HG03097 (cell line): ENCODE measurements around the gene ZBTB17.
"Not testable (repeated sequence)": the region's sequence is repeated elsewhere in the genome, so short reads cannot be mapped to it uniquely, and the experiment has no call there.

Experiments used
- ATAC-seq: cut with Tn5 transposase; IDR thresholded peaks from one replicate; pipeline ENCODE4 v1.9.1; 2021; ENCODE audit not compliant: unreplicated experiment, low FRiP score

ZBTB17 gene

DNA sequence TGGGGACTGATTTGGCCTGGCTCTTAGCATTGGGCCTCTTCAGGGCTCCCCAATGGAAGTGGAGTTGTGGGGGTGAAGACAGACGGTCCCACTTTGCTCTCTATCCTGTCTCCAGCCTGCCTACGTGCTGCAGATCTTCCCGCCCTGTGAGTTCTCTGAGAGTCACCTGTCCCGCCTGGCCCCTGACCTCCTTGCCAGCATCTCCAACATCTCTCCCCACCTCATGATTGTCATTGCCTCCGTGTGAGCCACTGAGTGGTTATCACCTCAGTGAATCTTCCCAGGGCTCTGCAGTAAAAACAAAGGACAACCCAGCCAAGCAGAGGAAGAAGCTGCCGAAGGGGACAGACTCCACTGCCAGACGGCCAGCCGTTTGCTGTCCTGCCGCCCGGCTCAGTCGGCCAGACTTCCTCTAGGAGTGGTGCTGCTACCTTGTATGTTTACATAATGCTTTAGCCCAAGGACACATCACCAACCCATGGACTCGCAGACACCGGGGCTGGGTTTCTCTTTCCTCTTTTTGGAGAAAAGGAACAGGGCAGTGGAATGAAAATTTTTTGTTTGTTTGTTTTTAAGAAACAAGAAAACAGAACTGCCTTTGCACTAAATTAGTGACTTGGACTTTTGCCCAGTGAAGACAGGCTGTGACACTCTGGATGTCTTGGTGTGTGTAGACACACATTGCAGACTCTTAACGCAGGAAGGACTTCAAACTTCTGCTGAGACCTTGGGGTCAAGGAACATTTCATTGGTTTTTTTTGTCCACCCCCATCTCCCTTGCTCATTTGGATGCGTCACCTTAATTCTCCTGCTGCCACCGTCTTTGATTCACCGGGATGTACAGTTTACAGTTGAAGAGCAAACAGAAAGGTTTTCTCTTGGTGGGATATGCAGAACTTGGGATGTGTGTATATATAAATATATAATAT, 36.5 kb downstream of the ZBTB17 start:
- no peak for ATAC-seq

DNA sequence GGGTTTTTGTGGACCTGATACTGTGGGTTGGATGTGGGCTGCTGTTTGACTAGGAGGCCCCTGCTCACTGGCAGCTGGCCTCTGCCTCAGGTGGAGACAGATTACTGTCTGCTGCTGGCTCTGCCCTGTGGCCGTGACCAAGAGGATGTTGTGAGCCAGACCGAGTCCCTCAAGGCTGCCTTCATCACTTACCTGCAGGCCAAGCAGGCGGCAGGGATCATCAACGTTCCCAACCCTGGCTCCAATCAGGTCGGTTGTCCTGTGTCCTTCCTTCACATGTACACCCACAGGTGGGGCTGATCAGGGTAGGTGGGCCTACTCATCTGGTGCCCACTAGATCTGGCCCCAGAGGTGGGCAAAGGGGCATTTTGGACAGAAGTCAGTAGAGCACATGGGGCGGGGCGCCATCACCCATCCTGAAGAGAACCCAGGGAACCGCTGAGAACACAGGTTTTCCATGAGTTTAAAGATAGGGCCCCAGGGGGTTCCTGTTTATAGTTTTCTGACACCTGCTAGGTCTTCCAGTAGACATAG, 37.2 kb downstream of the ZBTB17 start:
- no peak for ATAC-seq

DNA sequence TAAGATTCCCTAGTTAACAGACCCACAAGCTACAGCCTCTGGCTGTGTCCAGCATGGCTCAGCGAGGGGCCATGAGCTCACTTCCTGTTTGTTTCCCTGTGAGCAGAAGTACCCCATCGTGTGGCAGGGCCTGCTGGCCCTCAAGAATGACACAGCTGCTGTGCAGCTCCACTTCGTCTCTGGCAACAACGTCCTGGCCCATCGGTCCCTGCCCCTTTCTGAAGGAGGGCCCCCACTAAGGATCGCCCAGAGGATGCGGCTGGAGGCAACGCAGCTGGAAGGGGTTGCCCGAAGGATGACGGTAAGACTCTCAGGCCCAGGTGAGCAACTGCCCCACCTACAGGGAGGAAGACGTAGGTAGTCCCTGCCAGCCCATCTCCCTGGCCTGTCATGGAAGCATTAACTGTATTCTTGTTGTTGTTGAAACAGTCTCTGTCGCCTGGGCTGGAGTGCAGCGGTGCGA, 38.2 kb downstream of the ZBTB17 start:
- no peak for ATAC-seq

DNA sequence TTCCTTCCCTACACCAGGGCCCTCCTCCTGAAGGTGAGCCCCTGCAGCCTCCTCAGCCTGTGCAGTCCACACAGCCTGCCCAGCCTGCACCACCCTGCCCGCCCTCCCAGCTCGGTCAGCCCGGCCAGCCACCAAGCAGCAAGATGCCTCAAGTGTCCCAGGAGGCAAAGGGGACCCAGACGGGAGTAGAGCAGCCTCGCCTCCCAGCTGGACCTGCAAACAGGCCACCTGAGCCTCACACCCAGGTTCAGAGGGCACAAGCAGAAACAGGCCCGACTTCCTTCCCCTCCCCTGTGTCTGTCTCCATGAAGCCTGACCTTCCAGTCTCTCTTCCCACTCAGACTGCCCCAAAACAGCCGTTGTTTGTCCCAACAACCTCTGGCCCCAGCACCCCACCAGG, 38.8 kb downstream of the ZBTB17 start:
- ATAC-seq, result no peak

DNA sequence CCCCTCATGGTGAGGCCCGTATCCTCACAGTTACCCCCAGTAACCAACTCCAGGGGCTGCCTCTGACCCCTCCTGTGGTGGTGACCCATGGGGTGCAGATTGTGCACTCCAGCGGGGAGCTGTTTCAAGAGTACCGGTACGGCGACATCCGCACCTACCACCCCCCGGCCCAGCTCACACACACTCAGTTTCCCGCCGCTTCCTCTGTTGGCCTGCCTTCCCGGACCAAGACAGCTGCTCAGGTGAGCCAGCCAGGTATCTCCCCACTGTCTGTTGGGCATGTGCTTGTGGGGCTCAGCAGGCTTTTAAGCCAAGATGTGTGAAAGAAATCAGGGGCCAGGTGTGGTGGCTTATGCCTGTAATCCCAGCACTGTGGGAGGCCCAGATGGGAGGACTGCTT, 39.9 kb downstream of the ZBTB17 start:
- no peak for ATAC-seq

DNA sequence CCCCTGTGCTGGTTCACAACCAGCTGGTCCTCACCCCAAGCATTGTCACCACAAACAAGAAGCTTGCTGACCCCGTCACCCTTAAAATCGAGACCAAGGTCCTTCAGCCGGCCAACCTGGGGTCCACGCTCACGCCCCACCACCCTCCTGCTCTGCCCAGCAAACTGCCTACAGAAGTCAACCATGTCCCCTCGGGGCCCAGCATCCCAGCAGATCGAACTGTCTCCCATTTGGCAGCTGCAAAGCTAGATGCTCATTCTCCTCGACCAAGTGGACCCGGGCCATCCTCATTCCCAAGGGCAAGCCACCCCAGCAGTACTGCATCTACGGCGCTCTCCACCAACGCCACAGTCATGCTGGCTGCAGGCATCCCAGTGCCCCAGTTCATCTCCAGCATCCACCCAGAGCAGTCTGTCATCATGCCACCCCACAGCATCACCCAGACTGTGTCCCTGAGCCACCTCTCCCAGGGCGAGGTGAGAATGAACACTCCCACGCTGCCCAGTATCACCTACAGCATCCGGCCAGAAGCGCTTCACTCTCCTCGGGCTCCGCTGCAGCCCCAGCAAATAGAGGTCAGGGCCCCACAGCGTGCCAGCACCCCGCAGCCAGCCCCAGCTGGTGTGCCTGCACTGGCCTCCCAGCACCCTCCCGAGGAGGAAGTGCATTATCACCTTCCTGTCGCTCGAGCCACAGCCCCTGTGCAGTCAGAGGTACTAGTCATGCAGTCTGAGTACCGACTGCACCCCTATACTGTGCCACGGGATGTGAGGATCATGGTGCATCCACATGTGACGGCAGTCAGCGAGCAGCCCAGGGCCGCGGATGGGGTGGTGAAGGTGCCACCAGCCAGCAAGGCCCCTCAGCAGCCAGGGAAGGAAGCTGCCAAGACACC, 40.6 kb downstream of the ZBTB17 start:
- no peak for ATAC-seq

DNA sequence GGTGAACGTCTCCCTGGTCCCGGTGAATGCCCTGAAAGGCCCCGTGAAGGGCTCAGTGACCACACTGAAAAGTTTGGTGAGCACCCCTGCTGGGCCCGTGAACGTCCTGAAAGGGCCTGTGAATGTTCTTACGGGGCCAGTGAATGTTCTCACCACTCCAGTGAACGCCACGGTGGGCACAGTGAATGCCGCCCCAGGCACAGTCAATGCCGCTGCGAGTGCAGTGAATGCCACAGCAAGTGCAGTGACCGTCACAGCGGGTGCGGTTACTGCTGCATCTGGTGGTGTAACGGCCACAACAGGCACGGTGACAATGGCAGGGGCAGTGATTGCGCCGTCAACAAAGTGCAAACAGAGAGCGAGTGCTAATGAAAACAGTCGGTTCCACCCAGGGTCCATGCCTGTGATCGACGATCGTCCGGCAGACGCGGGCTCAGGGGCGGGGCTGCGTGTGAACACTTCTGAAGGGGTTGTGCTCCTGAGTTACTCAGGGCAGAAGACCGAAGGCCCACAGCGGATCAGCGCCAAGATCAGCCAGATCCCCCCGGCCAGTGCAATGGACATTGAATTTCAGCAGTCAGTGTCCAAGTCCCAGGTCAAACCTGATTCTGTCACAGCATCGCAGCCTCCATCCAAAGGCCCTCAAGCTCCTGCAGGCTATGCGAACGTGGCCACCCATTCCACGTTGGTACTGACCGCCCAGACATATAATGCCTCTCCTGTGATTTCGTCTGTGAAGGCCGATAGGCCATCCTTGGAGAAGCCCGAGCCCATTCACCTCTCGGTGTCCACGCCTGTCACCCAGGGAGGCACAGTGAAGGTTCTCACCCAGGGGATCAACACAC, 41.5 kb downstream of the ZBTB17 start:
- no peak for ATAC-seq

DNA sequence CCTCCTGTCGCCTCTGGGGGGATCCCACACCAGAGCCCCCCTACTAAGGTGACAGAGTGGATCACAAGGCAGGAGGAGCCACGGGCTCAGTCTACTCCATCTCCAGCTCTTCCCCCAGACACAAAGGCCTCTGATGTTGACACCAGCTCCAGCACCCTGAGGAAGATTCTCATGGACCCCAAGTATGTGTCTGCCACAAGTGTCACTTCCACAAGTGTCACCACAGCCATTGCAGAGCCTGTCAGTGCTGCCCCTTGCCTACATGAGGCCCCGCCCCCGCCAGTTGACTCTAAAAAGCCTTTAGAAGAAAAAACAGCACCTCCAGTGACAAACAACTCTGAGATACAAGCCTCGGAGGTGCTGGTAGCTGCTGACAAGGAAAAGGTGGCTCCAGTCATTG, 42.2 kb downstream of the ZBTB17 start:
- no peak for ATAC-seq

DNA sequence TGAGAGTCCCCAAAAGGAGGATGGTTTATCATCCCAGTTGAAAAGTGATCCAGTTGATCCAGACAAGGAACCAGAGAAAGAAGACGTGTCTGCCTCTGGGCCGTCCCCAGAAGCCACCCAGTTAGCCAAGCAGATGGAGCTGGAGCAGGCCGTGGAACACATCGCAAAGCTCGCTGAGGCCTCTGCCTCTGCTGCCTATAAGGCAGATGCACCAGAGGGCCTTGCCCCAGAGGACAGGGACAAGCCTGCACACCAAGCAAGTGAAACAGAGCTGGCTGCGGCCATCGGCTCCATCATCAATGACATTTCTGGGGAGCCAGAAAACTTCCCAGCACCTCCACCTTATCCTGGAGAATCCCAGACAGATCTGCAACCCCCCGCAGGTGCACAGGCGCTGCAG, 43.3 kb downstream of the ZBTB17 start:
- no peak for ATAC-seq

DNA sequence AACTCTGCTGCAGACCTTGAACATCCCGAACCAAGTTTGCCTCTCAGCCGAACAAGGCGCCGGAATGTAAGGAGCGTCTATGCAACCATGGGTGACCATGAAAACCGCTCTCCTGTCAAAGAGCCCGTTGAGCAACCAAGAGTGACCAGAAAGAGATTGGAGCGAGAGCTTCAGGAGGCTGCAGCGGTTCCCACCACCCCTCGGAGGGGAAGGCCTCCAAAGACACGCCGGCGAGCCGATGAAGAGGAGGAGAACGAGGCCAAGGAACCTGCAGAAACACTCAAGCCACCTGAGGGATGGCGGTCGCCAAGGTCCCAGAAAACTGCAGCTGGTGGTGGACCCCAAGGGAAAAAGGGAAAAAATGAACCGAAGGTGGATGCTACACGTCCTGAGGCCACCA, 44.0 kb downstream of the ZBTB17 start:
- no peak for ATAC-seq

DNA sequence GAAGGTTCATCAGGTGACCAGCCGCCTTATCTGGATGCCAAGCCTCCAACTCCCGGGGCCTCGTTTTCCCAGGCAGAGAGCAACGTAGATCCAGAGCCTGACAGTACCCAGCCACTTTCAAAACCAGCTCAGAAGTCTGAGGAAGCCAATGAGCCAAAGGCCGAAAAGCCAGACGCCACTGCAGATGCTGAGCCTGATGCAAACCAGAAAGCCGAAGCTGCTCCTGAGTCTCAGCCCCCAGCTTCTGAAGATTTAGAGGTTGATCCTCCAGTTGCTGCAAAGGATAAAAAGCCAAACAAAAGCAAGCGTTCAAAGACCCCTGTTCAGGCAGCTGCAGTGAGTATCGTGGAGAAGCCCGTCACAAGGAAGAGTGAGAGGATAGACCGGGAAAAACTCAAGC, 44.5 kb downstream of the ZBTB17 start:
- ATAC-seq, result no peak

DNA sequence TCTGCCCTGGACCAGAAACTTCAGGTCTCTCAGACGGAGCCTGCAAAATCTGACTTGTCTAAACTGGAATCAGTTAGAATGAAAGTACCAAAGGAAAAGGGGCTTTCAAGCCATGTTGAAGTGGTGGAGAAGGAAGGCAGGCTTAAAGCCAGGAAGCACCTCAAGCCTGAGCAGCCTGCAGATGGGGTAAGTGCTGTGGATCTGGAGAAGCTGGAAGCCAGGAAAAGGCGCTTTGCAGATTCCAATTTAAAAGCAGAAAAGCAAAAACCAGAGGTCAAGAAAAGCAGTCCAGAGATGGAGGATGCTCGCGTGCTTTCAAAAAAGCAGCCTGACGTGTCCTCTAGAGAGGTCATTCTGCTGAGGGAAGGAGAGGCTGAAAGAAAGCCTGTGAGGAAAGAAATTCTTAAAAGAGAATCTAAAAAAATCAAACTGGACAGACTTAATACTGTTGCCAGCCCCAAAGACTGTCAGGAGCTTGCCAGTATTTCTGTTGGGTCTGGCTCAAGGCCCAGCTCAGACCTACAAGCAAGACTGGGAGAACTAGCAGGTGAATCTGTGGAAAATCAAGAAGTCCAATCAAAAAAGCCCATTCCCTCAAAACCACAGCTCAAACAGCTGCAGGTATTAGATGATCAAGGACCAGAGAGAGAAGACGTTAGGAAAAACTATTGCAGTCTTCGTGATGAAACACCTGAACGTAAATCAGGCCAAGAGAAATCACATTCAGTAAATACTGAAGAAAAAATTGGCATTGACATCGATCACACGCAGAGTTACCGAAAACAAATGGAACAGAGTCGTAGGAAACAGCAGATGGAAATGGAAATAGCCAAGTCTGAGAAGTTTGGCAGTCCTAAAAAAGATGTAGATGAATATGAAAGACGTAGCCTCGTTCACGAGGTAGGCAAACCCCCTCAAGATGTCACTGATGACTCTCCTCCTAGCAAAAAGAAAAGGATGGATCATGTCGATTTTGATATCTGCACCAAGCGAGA, 46.6 kb downstream of the ZBTB17 start:
- no peak for ATAC-seq

DNA sequence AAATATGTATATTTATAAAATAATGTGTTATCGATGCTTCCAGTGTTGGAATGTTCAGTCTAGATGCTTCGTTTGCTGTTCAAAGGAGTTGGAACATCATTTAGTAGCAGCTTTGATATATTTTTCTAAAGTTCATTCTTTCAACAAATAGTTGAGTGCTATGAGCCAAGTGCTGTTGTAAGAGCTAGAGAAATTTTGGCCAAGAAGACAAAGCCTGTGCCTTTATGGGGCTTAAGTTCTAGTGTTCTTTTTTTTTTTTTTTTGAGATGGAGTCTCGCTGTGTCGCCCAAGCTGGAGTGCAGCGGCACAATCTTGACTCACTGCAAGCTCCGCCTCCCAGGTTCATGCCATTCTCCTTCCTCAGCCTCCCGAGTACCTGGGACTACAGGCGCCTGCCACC, 49.5 kb downstream of the ZBTB17 start:
- not testable (repeated sequence) for ATAC-seq

DNA sequence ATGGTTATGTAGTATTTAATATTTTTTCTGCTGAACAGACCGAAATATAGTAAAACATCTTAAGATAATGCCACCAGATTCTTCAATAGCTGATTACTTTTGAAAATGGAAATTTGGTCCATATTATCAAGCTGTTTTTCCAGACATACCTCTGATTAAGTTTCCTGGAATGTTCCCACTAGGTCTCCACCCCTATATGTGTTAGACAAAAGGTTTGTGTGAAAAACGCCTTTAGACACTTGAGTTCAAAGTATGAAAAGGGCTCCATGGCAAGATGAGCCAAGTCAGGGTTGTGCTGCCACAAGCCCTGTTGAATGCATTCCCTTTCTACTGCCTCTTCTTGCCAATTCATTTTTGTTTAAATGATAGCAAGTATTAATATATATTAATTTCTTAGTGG, 52.7 kb downstream of the ZBTB17 start:
- ATAC-seq, result no peak

DNA sequence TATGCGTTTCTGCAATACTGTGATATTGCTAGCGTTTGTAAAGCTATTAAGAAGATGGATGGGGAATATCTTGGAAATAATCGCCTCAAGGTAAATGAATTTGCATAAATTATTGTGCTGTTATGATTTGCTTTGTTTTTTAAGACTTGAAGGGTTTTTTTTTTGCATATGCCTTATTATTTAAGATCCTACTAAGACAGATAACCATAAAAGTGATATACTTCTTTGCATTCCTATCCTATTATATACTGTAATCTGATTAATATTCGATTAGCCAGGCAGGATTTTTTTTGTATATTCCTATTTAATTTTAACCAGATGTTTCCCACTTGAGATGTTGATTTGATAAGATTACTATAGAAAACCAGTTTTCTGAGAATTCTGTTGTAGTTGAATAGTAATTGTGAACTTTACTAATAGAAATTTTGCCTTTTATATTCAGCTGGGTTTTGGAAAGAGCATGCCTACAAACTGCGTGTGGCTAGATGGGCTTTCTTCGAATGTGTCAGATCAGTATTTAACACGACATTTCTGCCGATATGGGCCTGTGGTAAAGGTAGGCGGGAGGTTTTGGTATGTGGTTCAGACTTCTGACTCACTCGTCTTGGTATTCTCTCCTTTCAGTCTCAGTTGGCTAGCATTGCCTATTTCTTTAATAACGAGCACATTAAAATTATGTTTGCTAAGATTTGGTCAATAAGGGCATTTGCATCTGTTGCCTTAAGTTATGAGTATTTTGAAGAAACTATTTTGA, 56.8 kb downstream of the ZBTB17 start:
- ATAC-seq, result no peak

DNA sequence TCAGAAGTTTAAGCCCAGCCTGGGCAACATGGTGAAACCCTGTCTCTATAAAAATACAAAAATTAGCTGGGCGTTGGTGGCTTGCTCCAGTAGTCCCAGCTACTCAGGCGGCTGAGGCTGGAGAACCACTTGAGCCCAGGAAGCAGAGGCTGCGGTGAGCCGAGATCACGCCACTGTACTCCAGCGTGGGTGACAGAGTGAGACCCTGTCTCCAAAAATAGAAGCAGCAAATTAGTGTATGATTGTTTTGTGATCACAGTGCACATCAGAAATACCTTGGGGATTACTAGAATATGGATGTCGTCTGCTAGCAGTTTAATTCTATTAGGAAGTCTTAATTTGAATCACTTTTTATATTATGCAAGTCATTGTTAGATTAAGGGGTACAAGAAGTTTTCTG, 59.0 kb downstream of the ZBTB17 start:
- no peak for ATAC-seq

DNA sequence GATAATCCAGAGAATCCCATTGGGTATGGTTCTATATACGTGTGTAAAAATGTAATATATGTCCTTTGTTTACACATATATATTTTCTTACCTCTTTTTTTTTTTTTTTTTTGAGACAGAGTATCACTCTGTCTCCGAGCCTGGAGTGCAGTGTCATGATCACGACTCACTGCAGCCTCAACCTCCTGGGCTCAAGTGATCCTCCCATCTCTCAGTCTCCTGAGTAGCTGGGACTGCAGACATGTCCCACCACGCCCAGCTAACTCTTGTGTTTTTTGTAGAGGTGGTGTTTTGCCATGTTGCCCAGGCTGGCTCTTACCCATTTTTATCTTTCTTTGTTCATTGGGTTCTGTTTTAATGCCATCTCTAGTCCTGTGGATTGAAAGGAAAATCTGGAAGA, 59.5 kb downstream of the ZBTB17 start:
- no peak for ATAC-seq

DNA sequence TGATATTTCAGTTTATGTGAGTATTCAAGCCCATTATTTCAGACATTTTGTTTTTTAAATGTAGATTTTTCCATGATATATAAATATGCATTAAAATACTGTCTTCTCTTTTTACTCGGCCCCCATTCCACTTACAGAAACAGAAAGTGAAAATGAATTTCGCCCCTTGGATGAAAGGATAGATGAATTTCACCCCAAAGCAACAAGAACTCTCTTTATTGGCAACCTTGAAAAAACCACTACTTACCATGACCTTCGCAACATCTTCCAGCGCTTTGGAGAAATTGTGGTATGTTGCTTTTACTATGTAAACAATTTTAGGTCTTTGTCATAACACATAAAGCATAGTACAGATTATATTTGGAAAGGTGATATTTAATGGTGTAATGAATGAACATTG, 59.9 kb downstream of the ZBTB17 start:
- ATAC-seq, result no peak
